ENCODE results near the gene POLR3A. TPM values are rescaled to one million over a fixed set of nuclear protein-coding genes. Genes with fewer than 3 reads are reported as not detected.
"Not testable (repeated sequence)": the region's sequence is repeated elsewhere in the genome, so short reads cannot be mapped to it uniquely, and the experiment has no call there.

The POLR3A gene
- total and polyA plus RNA-seq, 2 donors (not counting 1 experiment from before 2014, with no cell fraction given): 11.6 to 16.8 TPM

GRCh38 chr10:78002541-78003288 lies 26.6 kb downstream of the POLR3A start:
- H3K4me3 ChIP-seq (replicated peaks in 1 of 4; ENCODE audit: control extremely low read depth in 1 of 4, insufficient read depth in 1 of 4, low read depth in 3 of 4, low read length in 4 of 4): no peak overlapping the region
- TF ChIP-seq EZH2 (IDR thresholded peaks at IDR 0.05; ENCODE audit: low read length, missing control alignments): no peak
- no peak for TF ChIP-seq CTCF (conservative IDR thresholded peaks at IDR 0.05 in 1 of 2, IDR thresholded peaks at IDR 0.05 in 1 of 2; ENCODE audit: low read depth in 1 of 2, low read length in 2 of 2)
- no peak for DNase-seq (ENCODE audit: low read depth in 2 of 2)
- H4K20me1 ChIP-seq (ENCODE audit: control insufficient read depth, extremely low read depth, insufficient read depth, low read length): no peaks in the 10 kb centered on the region
- no peaks in the 10 kb centered on the region for H3K79me2 ChIP-seq (ENCODE audit: control insufficient read depth, insufficient read depth, low read length)
- peaks cover 14% of the 10 kb centered on the region for H3K36me3 ChIP-seq (ENCODE audit: control insufficient read depth, insufficient read depth, low read length)
- H3K27ac ChIP-seq (ENCODE audit: insufficient read depth, low read length): no peak overlapping the region
- H3K9me3 ChIP-seq (ENCODE audit: control insufficient read depth, insufficient read depth, low read depth, low read length): no peaks in the 10 kb centered on the region
- H3K27me3 ChIP-seq (ENCODE audit: control insufficient read depth, insufficient read depth, low read length): no peaks in the 10 kb centered on the region
- H3K4me2 ChIP-seq (ENCODE audit: extremely low read depth, insufficient read depth, low read length): no peak overlapping the region
- no peaks in the 10 kb centered on the region for H3K4me1 ChIP-seq (ENCODE audit: control insufficient read depth, extremely low read depth, insufficient read depth, low read length)
- H3K9ac ChIP-seq (ENCODE audit: insufficient read depth, low read length): no peak overlapping the region
- H2AFZ ChIP-seq (ENCODE audit: low read length): no peak overlapping the region

- Histone ChIP-seq H3K9me3 (ENCODE audit: control insufficient read depth, insufficient read depth, low read depth, low read length) (no peaks in the 10 kb centered on the region), H2AFZ (ENCODE audit: low read length) (no peak overlapping the region), H3K27ac (ENCODE audit: insufficient read depth, low read length) (no peak overlapping the region), H3K9ac (ENCODE audit: insufficient read depth, low read length) (no peak overlapping the region), H4K20me1 (ENCODE audit: control insufficient read depth, extremely low read depth, insufficient read depth, low read length) (no peaks in the 10 kb centered on the region), H3K27me3 (ENCODE audit: control insufficient read depth, insufficient read depth, low read length) (no peaks in the 10 kb centered on the region), H3K36me3 (ENCODE audit: control insufficient read depth, insufficient read depth, low read length) (peaks cover 14% of the 10 kb centered on the region), H3K4me3 (replicated peaks in 1 of 4; ENCODE audit: control extremely low read depth in 1 of 4, insufficient read depth in 1 of 4, low read depth in 3 of 4, low read length in 4 of 4) (no peak overlapping the region), H3K4me1 (ENCODE audit: control insufficient read depth, extremely low read depth, insufficient read depth, low read length) (no peaks in the 10 kb centered on the region), H3K79me2 (ENCODE audit: control insufficient read depth, insufficient read depth, low read length) (no peaks in the 10 kb centered on the region), H3K4me2 (ENCODE audit: extremely low read depth, insufficient read depth, low read length) (no peak overlapping the region)
- no peak for DNase-seq (ENCODE audit: low read depth in 2 of 2)
- TF ChIP-seq CTCF (conservative IDR thresholded peaks at IDR 0.05 in 1 of 2, IDR thresholded peaks at IDR 0.05 in 1 of 2; ENCODE audit: low read depth in 1 of 2, low read length in 2 of 2) (no peak), EZH2 (IDR thresholded peaks at IDR 0.05; ENCODE audit: low read length, missing control alignments) (no peak)
These were observed 28.3 kb downstream of the POLR3A start for GRCh38 chr10:78000956-78001472.

- peaks cover 12% of the 10 kb centered on the region for H3K36me3 ChIP-seq (ENCODE audit: control insufficient read depth, insufficient read depth, low read length)
- H3K79me2 ChIP-seq (ENCODE audit: control insufficient read depth, insufficient read depth, low read length): no peaks in the 10 kb centered on the region
- no peak overlapping the region for H2AFZ ChIP-seq (ENCODE audit: low read length)
- H3K27me3 ChIP-seq (ENCODE audit: control insufficient read depth, insufficient read depth, low read length): no peaks in the 10 kb centered on the region
- no peaks in the 10 kb centered on the region for H4K20me1 ChIP-seq (ENCODE audit: control insufficient read depth, extremely low read depth, insufficient read depth, low read length)
- H3K4me2 ChIP-seq (ENCODE audit: extremely low read depth, insufficient read depth, low read length): no peak overlapping the region
- no peaks in the 10 kb centered on the region for H3K9me3 ChIP-seq (ENCODE audit: control insufficient read depth, insufficient read depth, low read depth, low read length)
- no peak for DNase-seq (ENCODE audit: low read depth in 2 of 2)
- TF ChIP-seq CTCF (conservative IDR thresholded peaks at IDR 0.05 in 1 of 2, IDR thresholded peaks at IDR 0.05 in 1 of 2; ENCODE audit: low read depth in 1 of 2, low read length in 2 of 2) (no peak), EZH2 (IDR thresholded peaks at IDR 0.05; ENCODE audit: low read length, missing control alignments) (no peak)
- no peak overlapping the region for H3K4me3 ChIP-seq (replicated peaks in 1 of 4; ENCODE audit: control extremely low read depth in 1 of 4, insufficient read depth in 1 of 4, low read depth in 3 of 4, low read length in 4 of 4)
- no peak overlapping the region for H3K9ac ChIP-seq (ENCODE audit: insufficient read depth, low read length)
- no peaks in the 10 kb centered on the region for H3K4me1 ChIP-seq (ENCODE audit: control insufficient read depth, extremely low read depth, insufficient read depth, low read length)
- no peak overlapping the region for H3K27ac ChIP-seq (ENCODE audit: insufficient read depth, low read length)
These were observed 29.1 kb downstream of the POLR3A start for GRCh38 chr10:78000206-78000605.

- not testable (repeated sequence) for H4K20me1 ChIP-seq (ENCODE audit: control insufficient read depth, extremely low read depth, insufficient read depth, low read length); H3K4me1 ChIP-seq (ENCODE audit: control insufficient read depth, extremely low read depth, insufficient read depth, low read length); H3K27me3 ChIP-seq (ENCODE audit: control insufficient read depth, insufficient read depth, low read length); H3K9ac ChIP-seq (ENCODE audit: insufficient read depth, low read length); H3K4me2 ChIP-seq (ENCODE audit: extremely low read depth, insufficient read depth, low read length); H3K9me3 ChIP-seq (ENCODE audit: control insufficient read depth, insufficient read depth, low read depth, low read length); H3K4me3 ChIP-seq (replicated peaks in 1 of 4; ENCODE audit: control extremely low read depth in 1 of 4, insufficient read depth in 1 of 4, low read depth in 3 of 4, low read length in 4 of 4); H3K27ac ChIP-seq (ENCODE audit: insufficient read depth, low read length); H3K36me3 ChIP-seq (ENCODE audit: control insufficient read depth, insufficient read depth, low read length); H2AFZ ChIP-seq (ENCODE audit: low read length); DNase-seq (ENCODE audit: low read depth in 2 of 2); H3K79me2 ChIP-seq (ENCODE audit: control insufficient read depth, insufficient read depth, low read length)
These were observed 30.5 kb downstream of the POLR3A start for GRCh38 chr10:77998780-77999179.

All from fibroblast of lung (primary cell).